ENCODE data around the gene CNPY3.

The CNPY3 gene

GRCh38 chr6:42960243-42961019 lies 31.2 kb downstream of the CNPY3 start, which contains the start of gene GNMT:
Gene GNMT, plus strand, starts transcription at chr6:42960754. Its CDS starts 14 bp downstream, at chr6:42960768.
- DNase-seq (ENCODE audit: low read depth): no peak

GRCh38 chr6:42961020-42961470 lies 31.8 kb downstream of the CNPY3 start:
- DNase-seq (ENCODE audit: low read depth): no peak

GRCh38 chr6:42962096-42962495 lies 32.8 kb downstream of the CNPY3 start:
- DNase-seq (ENCODE audit: low read depth): no peak

GRCh38 chr6:42962502-42963178 lies 33.4 kb downstream of the CNPY3 start:
- no peak for DNase-seq (ENCODE audit: low read depth)

GRCh38 chr6:42963179-42963854 lies 34.0 kb downstream of the CNPY3 start:
- DNase-seq (ENCODE audit: low read depth): no peak

GRCh38 chr6:42963855-42964605 lies 34.8 kb downstream of the CNPY3 start:
- DNase-seq (ENCODE audit: low read depth): no peak

GRCh38 chr6:42966571-42966970 lies 37.3 kb downstream of the CNPY3 start:
- no peak for DNase-seq (ENCODE audit: low read depth)

GRCh38 chr6:42967228-42967627 lies 37.9 kb downstream of the CNPY3 start:
- no peak for DNase-seq (ENCODE audit: low read depth)

GRCh38 chr6:42968126-42968701 lies 38.9 kb downstream of the CNPY3 start:
- DNase-seq (ENCODE audit: low read depth): no peak

- no peak for DNase-seq (ENCODE audit: low read depth)
Measured at GRCh38 chr6:42968783-42969182, 39.5 kb downstream of the CNPY3 start.

GRCh38 chr6:42969431-42969830 lies 40.2 kb downstream of the CNPY3 start:
- no peak for DNase-seq (ENCODE audit: low read depth)

- no peak for DNase-seq (ENCODE audit: low read depth)
Measured at GRCh38 chr6:42969934-42970333, 40.7 kb downstream of the CNPY3 start.

GRCh38 chr6:42970871-42971612 lies 41.8 kb downstream of the CNPY3 start:
- DNase-seq (ENCODE audit: low read depth): no peak

- DNase-seq (ENCODE audit: low read depth): no peak
Measured at GRCh38 chr6:42971746-42972327, 42.6 kb downstream of the CNPY3 start.

GRCh38 chr6:42973926-42974325 lies 44.6 kb downstream of the CNPY3 start:
- DNase-seq (ENCODE audit: low read depth): no peak

- DNase-seq (ENCODE audit: low read depth): no peak
Measured at GRCh38 chr6:42974919-42975505, 45.7 kb downstream of the CNPY3 start.

- no peak for DNase-seq (ENCODE audit: low read depth)
Measured at GRCh38 chr6:42978487-42978838, 49.2 kb downstream of the CNPY3 start.

GRCh38 chr6:42978839-42979522 lies 49.7 kb downstream of the CNPY3 start, which contains the start of gene PEX6:
Gene PEX6, minus strand, starts transcription at chr6:42979181. Its CDS starts 31 bp downstream, at chr6:42979150.
- peak; percentile 76 for DNase-seq (ENCODE audit: low read depth)

GRCh38 chr6:42979523-42980177 lies 50.4 kb downstream of the CNPY3 start:
- no peak for DNase-seq (ENCODE audit: low read depth)
